WERI-Rb-1 (cell line): ENCODE data around the gene C1orf116.

Experiments used
- DNase-seq: peaks from one replicate; pipeline ENCODE4 v3.0.0-alpha.2; 2020
- H3K27ac ChIP-seq: fragments of 250-450 bp; sonication (Bioruptor Pico); 2 replicates; pipeline ENCODE4 v1.5.1; 2020; ENCODE audit warnings: mild to moderate bottlenecking, moderate library complexity
- H3K27me3 ChIP-seq: fragments of 250-450 bp; sonication (Bioruptor Pico); 2 replicates; pipeline ENCODE4 v1.5.1; 2021; ENCODE audit warnings: mild to moderate bottlenecking, low read depth, moderate library complexity; ENCODE audit not compliant: insufficient read depth, severe bottlenecking
- H3K36me3 ChIP-seq: fragments of 250-450 bp; sonication (Bioruptor Pico); 2 replicates; pipeline ENCODE4 v1.5.1; 2020; ENCODE audit warnings: mild to moderate bottlenecking, moderate library complexity
- H3K4me3 ChIP-seq: 2 replicates; pipeline ENCODE4 v1.5.1; 2011; ENCODE audit warnings: low read depth, mild to moderate bottlenecking, control low read depth, low read length
- H3K9me3 ChIP-seq: fragments of 250-450 bp; sonication (Bioruptor Pico); 2 replicates; pipeline ENCODE4 v1.5.1; 2021; ENCODE audit warnings: mild to moderate bottlenecking, moderate library complexity; ENCODE audit not compliant: severe bottlenecking
- CTCF ChIP-seq: IDR thresholded peaks from 2 replicates; pipeline ENCODE4 v1.5.1; 2011; ENCODE audit warnings: low read depth, mild to moderate bottlenecking, control low read depth, inconsistent platforms, low read length

The C1orf116 gene

GRCh38 chr1:207064561-207064960 lies 32.0 kb upstream of the C1orf116 start:
- H3K36me3 ChIP-seq = no peaks in the 10 kb centered on the region
- H3K9me3 ChIP-seq = peaks cover 5% of the 10 kb centered on the region
- no peak overlapping the region for H3K27ac ChIP-seq
- no peak overlapping the region for H3K4me3 ChIP-seq
- TF ChIP-seq CTCF = no peak
- peaks cover 94% of the 10 kb centered on the region for H3K27me3 ChIP-seq
- no peak for DNase-seq

GRCh38 chr1:207063014-207063413 lies 30.5 kb upstream of the C1orf116 start:
- Histone ChIP-seq H3K4me3 (no peak overlapping the region), H3K27ac (no peak overlapping the region), H3K27me3 (peaks cover 94% of the 10 kb centered on the region), H3K36me3 (no peaks in the 10 kb centered on the region), H3K9me3 (peaks cover 5% of the 10 kb centered on the region)
- no peak for TF ChIP-seq CTCF
- DNase-seq = no peak

GRCh38 chr1:207062058-207062457 lies 29.5 kb upstream of the C1orf116 start:
- DNase-seq = no peak
- Histone ChIP-seq H3K27me3 (peaks cover 91% of the 10 kb centered on the region), H3K27ac (no peak overlapping the region), H3K4me3 (no peak overlapping the region), H3K36me3 (no peaks in the 10 kb centered on the region), H3K9me3 (peaks cover 5% of the 10 kb centered on the region)
- no peak for TF ChIP-seq CTCF

GRCh38 chr1:207060596-207060995 lies 28.0 kb upstream of the C1orf116 start:
- Histone ChIP-seq H3K36me3 (no peaks in the 10 kb centered on the region), H3K27ac (no peak overlapping the region), H3K27me3 (peaks cover 91% of the 10 kb centered on the region), H3K4me3 (no peak overlapping the region), H3K9me3 (peaks cover 5% of the 10 kb centered on the region)
- no peak for DNase-seq
- TF ChIP-seq CTCF = no peak

GRCh38 chr1:207059881-207060280 lies 27.3 kb upstream of the C1orf116 start:
- Histone ChIP-seq H3K9me3 (peaks cover 5% of the 10 kb centered on the region), H3K4me3 (no peak overlapping the region), H3K27me3 (peaks cover 91% of the 10 kb centered on the region), H3K27ac (no peak overlapping the region), H3K36me3 (no peaks in the 10 kb centered on the region)
- no peak for TF ChIP-seq CTCF
- no peak for DNase-seq
